GM18508 (cell line): ENCODE measurements around the gene TNS4.

Experiments
- ATAC-seq: cut with Tn5 transposase; IDR thresholded peaks from one replicate; pipeline ENCODE4 v1.9.1; 2021; ENCODE audit warnings: moderate number of reproducible peaks; ENCODE audit not compliant: insufficient read depth, unreplicated experiment

The TNS4 gene

DNA sequence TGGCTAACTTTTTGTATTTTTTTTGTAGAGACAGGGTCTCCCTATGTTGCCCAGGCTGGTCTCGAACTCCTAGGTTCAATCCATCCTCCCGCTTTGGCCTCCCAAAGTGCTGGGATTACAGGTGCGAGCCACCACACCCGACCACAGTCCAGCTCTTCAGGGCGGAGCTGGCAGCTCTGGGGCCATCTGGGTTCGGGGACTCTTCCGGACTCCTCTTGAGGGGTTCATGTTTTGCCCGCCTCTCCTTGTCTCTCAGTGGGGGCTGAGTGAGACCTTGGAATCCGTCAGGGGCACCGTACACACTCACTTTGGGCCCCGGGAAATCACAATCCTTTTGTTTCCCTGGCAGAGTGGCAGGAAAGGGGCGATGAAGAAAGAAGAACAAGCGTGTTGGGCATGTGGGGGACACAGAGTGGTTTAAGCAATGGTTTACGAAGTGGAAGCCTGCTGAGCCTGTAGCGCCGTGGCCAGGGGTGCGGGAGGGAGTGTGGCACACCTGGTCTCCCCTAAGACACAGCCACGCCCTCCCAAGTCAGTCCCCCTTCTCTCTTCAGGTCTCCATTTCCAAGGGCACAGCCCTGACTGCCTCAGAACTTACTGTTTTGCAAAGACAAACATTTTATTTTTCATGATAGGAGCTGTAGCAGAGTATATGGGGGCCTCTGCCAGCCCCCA lies 26.1 kb downstream of the TNS4 start:
- ATAC-seq: no peak

GRCh38 chr17:40474419-40475002 lies 26.9 kb downstream of the TNS4 start:
- ATAC-seq: no peak

DNA sequence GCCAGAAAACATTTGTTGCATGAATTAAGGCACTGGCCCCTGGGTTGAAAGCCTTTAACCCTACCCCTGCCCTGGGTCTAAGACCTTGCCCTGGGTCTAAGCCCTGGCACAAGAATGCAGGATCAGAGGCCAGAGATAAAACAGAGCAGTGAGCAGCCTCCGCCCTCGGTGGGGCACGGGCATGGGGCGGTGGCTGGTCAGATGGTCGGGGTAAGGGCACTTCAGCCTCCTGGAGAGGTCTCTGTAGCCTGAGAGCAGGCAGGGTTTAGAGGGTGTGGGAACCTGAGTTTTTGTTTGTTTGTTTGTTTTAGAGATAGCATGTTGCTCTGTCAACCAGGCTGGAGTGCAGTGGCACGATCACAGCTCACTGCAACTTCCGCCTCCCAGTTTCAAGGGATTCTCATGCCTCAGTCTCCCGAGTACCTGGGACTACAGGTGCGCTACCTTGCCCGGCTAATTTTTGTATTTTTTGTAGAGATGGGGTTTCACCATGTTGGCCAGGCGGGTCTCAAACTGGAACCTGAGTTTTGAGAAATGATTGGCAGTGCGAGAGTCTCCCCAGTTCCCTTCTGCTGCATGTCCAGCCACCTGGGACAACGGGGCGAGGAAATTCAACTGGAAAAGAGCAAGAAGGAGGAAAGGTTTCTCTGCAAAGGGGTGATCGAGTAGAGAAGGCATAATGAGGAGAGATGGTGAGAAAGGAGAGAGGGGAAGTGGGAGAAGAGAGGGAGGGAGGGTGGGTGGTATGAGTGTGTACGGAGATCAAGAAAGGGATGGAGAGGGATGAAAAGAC lies 27.7 kb downstream of the TNS4 start:
- ATAC-seq: no peak

DNA sequence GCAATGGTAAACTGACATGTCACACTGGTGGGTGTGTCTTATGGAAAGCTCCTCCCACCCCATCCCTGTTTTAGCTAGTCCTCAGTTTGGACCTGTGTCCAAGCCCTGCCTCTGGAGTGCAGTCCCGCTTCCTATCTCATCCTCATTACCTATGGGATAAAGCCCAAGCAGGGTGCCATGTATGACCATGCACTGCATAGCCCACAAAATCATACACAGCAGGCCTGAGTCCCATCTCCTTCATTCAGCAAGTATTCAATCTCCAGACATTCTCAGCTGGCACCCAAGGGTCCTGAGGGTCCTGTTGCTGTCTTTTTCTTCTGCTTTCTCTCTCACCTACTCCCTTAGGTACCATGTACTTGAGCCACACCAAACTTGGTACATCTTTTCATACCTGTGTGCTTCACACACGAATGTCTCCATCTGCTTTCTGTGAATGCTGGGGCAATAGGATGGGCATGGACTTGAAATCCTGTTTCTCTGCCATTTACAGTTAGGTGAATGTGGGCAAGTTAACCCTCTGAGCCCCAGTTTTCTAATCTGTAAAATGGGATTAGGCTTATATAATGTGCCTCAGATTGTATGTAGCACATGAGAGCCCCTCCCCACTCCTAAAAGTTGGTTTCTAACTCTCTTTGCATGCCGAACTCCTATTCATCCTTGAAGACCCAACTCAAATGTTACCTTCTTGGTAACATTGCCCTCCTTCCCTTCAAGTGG lies 28.5 kb downstream of the TNS4 start:
- ATAC-seq: no peak

DNA sequence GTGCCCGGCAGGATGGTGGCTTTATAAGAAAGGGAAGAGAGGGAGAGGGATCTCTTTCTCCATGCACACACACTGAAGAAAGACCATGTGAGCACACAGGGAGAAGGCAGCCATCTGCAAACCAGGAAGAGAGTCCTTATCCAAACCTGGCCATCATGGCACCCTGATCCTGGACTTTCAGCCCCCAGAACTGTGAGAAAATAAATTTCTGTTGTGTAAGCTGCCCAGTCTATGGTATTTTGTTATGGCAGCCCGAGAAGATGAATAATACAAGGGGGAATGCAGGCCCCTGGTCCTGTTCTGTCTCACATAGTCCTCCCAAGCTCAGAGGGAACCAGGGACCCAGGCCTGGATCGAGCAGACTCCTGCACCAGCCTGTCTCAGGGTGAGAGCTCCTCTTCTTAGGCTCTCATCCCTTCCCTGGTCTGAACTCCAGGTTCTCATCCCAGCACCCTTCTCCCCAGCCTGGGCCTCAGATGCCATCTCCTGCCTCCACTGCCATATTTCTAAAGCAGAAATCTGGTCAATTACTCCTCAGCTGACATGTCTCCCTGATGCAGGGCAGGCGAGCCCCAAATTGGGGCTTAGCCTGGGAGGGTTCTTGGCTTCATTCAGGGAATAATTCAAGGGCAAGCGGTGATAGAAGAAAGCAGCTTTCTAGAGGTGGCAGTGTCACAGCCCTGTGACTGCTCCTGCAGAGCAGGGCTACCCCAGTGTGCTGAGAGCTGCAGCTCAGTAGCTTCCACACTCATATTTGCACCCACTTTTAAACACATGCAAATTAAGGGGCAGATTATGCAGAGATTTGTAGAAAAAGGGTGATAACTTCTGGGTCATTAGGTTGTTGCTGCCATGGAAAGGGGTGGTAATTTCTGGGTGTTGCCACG lies 29.3 kb downstream of the TNS4 start:
- no peak for ATAC-seq

- no peak for ATAC-seq
Measured at GRCh38 chr17:40470932-40471828, 30.2 kb downstream of the TNS4 start.

GRCh38 chr17:40469805-40470675 lies 31.4 kb downstream of the TNS4 start:
- ATAC-seq: no peak

- no peak for ATAC-seq
Measured at GRCh38 chr17:40468560-40468959, 32.9 kb downstream of the TNS4 start.

- no peak for ATAC-seq
Measured at GRCh38 chr17:40467281-40467867, 34.0 kb downstream of the TNS4 start.

DNA sequence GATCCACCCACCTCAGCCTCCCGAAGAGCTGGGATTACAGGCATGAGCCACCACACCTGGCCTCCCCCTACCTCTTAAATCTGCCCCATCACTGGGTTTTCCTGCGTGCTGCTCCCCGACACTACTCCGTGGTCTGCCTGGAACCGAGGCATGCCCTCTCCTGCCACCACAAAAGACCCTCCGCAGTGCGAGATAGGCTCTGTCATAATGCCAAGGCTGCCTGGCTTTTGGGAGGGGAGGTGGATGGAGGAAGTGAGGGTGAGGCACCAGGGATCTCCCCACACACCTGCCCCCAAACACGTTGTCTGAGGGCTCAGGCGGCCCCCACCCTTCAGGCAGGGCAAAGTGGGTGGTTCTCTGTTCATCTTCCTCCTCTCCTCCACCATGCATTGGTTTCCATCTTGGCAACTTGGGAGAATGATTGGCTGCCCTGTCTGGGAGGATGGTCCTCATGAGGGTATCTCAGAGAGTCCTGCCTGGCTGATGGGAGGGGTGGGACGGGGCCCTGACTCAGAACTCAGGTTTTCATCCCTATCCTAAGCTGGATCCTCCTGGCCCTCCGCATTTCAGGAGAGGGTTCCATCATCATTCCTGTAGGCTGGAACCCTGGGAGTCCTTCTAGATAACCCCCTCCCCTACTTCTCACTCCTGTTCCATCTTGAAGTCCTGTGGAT lies 35.0 kb downstream of the TNS4 start:
- no peak for ATAC-seq

DNA sequence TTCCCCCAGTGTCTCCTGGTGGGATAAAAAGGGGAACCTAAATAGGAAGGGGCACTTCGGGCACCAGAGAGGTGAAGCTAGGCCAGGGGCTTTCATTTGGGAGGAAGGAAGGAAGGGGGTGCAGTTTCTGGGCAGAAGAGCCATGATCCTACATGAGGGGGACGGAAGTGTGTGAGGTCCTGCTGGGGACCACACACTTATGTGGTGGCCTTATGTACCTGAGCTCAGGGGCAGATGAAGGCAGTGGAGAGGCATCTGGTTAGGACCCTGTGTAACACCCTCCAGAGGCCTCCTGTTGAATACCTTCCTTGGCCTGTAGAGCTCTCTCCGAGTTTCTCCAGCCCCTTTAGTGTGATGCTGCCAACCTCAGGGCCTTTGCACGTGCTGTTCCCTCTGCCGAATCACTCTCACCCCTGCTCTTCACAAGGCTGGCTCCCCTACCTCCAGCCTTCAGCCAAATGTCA lies 37.0 kb downstream of the TNS4 start:
- no peak for ATAC-seq

DNA sequence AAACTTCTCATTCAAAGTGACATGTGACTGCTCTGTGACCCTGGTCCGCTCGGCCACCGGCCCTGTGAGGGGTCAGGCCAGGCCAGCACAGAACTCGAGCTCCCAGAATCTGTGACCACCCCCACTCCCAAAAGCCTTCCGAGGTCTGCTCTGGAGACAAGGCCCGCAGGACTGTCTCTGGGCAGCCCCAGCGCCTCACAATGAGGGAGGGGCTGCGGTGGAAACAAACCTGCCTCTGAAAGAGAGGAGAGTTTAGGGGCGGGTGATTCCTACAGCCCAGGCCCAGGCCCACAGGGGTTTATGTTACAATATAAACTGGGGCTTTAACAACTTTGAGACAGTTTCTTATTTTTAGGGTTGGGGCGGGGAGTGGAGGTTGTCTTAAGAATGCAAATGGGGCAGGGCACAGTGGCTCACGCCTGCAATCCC lies 38.3 kb downstream of the TNS4 start:
- ATAC-seq: no peak

- no peak for ATAC-seq
Measured at GRCh38 chr17:40462343-40463121, 38.9 kb downstream of the TNS4 start.

- ATAC-seq: no peak
Measured at GRCh38 chr17:40461732-40462342, 39.6 kb downstream of the TNS4 start.

GRCh38 chr17:40460968-40461731 lies 40.3 kb downstream of the TNS4 start:
- no peak for ATAC-seq
